CD4-positive, alpha-beta T cell treated with Interleukin-17A for 4 hours (primary cell): ENCODE results near the gene ADAM22.

Source experiments
- DNase-seq: peaks from one replicate; pipeline ENCODE4 v3.0.0-alpha.2; 2020; ENCODE audit warnings: mixed read lengths

ADAM22 gene

DNA sequence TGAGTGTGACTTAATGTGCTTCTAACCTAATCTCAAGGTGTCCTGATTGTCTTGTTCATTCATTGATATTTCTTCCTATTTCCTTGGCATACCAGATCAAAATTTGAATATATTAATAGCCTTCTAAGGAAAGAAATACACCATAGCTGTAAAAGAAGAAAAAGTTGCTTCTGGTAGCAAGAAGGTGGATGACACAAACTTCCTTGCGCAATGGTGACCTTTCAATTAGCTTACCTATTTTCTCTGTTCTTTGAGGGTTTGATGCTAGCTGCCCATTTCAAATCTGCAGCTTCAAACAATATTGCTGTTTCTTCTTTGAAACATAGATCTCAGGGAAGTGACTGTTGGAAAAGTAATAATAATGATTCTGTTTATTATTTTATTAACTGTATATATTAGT, 108.8 kb downstream of the ADAM22 start:
- DNase-seq: no peak

DNA sequence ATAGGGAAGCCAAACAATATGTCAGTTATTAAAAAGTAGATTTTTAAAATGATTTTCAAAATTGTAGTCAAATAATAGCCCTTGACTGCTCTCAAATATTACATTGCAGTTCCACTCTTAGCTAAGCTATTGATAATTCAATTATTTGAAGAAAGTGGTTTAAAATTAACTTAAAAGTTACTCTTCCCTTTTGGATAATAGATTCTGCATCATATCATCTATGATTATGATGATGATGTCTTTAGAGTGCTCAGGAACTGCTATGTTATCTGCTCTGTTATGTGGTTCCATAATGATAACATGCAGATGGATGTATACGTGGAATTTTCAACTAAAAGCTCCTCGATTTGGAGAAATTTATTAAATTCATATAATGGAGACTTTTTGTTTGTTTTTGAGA, 110.0 kb downstream of the ADAM22 start:
- DNase-seq: no peak

DNA sequence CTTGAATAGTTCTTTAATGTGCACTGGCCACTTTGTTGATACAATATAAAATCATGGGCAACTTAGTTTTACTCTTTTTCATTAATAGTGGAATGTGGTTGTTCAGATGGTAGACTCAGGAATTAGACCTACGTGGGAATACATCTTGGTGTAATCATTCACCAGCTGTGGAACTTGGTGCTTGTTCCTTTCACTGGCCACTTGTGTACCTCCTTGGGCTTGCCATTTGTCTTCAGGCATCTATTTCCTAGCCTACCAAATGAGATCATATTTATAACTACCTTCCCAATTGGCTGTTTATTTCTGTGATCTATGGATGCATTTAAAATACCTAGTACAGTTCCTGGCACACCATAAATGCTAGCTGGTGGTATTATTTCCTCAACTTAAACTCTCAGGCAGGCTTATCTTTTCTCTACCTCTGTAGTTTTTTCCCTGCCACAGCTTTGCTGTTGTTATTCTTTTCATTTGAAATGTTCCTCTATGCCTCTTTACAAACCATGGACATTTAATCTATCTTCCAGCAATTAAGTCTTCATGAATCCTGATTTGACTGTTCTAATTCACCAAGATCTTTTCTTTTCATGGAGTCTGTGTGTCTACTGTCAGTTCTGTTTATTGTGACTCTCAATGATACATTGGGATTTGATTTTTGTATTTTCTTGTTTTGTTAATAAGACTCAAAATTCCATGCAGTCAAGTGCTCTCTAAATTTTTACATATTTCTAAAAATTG, 113.0 kb downstream of the ADAM22 start:
- no peak for DNase-seq

DNA sequence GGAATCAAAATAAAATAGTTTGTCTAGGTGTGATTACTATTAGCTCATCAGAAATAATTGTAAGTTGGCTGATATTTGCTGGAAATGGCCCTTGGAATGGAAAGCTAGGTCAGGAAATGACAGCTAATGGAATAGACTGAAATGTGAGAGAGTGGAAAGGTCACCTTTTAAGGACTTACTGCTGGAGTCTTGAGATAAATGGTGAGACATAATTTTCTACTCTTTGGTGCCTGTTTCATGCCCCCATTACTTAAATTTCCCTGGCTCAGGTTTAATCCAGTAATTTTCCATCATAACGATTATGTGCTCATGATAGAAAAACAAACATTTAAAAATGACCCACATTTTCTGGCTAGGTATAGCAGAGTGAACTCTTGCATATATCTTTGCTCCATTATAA, 123.6 kb downstream of the ADAM22 start:
- no peak for DNase-seq

DNA sequence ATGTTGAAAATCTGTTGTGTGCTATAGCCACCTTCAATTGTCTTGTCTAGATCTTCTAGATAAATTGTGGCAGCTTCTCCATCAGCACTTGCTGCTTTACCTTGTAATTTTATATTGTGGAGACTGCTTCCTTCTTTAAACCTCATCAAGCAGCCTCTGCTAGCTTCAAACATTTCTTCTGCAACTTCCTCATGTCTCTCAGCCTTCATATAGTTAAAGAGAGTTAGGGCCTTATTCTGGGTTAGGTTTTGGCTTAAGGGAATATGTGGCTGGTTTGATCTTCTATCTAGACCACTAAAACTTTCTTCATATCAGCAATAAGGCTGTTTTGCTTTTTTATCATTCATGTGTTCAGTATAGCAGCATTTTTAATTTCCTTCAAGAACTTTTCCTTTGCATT, 128.2 kb downstream of the ADAM22 start:
- no peak for DNase-seq

DNA sequence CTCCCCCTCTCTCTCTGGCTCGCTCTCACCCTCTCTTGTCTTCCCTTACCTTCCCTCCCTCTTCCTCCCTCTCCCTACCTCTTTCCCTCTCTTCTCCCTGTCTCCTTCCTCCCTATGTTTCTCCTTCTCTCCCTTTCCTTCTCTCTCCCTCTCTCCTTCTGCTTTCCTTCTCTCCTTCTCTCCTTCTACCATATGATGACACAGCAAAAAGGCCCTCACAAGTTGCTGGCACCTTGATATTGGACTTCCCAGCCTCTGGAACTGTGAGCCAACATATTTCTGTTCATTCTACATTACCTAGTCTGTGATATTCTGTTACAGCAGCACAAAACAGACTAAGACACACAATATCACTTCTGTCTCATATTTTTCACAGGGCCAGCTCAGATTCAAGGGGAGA, 135.0 kb downstream of the ADAM22 start:
- DNase-seq: no peak

DNA sequence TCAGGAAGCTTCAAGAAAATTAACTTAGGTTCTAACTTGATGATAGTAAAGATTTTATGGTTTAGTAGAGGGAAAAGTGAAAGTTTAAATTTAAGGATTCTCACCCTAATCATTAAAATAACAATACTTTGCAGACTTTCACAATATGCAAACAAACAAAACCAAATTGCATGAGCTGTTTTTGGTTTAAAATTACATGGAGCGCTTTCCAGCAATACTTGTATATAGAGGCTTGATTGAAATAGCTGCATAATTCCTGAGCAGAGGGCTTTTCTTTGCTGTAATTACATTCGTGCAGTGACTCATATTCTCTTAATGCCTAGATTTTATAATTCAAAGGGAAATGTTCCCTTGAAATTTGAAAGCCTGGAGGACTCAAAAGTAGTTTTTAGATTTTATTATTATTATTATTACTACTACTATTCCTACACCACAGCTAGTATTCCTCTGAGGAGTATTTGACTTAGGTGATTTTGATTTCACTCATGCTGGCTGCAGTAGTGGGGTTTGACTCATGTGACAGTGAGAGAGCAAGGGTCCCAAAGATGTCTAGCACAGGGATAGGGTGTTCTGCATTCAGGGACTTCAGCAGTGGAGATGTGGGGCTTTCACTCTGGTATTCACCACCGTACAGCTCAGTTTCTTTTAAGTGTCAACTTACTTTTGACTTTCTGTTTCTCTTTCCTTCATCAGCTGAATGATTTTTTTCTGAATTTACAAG, 138.1 kb downstream of the ADAM22 start:
- DNase-seq: no peak

DNA sequence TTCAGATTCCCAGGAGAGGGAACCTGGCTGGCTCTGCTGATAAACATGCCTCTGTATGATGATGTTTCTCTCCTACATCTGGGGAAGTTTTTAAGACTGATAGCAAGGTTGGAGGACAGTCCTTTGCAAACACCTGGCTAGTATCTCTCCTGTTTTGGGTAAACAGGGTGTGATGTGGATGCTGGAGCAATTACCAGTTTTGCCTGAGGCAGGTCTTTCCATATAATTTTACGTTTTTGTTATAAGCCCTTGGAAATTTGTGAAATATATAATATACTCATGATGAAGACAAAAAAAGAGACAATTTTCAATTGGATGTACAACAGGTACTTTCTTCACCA, 138.6 kb downstream of the ADAM22 start:
- DNase-seq: no peak

DNA sequence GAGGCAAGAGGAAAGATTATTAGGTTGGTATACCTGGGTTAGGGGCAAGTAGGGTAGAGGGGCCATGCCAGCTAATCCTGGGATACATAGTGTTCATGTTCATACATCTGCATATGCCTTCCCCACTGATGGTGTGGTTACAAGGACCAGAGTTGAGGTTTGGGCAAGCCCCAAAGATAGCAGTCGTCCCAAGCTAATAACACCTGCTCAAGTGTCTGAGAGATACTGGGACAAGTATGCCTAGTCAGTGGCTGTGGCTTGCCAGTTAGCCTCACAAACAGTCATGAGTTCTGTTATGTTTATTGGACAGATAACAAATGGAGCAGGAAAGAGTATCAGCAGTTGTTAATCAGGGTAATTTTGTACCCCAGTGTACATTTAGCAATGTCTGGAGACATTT, 139.6 kb downstream of the ADAM22 start:
- no peak for DNase-seq

DNA sequence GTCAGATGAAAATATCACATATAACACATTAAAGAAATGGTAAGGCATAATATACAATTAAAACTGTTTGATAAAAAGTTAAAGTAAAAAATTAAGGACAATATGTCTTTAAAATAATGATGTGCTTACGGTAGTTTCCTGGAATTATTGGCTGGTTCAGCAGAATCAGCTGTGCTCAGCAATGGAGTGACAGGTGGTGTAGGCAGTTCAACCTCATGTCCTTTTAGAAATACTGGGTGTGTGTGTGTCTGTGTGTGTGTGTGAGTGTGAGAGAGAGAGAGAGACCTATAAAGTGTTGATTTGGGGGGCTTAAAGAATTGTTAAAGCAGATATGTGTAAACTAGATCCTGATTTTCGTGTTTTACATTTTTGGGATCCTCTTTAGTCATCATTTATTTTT, 141.2 kb downstream of the ADAM22 start:
- DNase-seq: no peak

DNA sequence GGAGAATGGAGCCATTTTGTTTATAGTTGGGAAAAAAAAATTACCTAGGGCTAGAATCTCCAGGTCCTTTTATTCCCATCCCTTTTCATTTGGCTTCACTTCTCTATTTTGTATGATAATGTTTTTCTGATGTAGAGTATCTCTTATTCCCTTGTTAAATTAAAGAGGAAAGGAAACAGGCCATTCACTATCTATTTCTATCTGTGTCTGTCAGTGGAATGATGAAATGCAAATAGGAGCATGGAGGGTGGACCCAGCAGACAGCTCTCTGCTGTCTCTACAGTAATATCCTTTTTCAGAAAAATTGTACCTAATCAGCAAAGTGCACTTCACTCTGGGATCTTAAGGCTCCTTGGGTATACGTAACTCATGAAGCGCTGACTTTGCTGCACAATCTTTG, 149.8 kb downstream of the ADAM22 start:
- DNase-seq: no peak

DNA sequence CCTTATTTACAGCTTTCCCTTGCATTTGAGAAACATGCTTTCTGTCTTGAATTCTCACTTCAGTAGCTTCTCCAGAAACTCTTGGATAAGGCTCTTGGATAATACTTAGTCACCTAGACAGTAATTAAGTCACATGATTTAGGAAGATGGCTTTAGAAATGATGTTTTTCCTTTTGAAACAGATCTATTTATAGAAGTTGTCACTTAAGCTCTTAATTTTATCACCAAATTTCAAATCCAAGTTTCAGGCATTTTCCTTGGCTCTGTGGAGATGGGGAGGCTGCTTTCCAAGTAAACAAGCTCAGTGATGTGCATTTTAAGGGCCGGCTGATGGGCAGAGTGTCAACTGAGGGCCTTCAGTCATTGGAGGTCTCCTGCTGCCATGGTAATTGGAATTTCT, 155.5 kb downstream of the ADAM22 start:
- DNase-seq: no peak

DNA sequence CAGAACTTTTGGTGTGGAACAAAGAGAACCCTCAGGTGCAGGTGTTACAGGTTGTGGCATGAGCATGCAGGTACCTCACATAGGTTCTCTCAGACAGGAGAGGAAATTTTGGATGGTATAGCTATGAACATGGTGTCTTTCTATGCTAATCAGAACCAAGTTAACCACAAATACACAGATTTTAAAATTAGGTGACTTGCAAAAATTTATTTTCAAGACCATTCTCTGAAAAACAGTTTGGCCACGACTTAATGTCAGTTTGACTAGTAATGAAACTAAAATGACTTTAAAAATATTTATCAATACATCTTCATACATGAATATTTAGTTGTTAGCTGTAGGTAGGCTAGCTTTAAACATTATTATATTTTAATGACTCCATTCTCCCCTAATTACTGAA, 156.2 kb downstream of the ADAM22 start:
- no peak for DNase-seq

DNA sequence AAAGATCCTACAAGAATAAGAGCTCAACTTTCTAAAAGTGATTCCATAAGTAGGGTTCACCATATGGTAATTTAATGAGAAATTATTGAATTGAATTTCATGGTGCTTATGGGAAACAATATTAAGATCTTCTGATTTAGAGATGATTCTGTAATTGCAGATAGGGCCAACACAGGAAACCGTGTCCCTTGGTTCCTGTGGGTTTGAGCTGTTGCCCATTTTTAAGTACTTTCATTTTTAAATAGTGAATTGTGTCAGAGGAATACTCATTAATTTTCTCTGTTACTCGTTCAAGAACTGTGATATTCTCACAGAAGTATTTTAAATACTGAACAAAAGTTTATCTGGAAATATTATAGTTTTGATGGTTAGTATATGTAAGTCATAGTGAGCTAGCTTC, 156.6 kb downstream of the ADAM22 start:
- no peak for DNase-seq

DNA sequence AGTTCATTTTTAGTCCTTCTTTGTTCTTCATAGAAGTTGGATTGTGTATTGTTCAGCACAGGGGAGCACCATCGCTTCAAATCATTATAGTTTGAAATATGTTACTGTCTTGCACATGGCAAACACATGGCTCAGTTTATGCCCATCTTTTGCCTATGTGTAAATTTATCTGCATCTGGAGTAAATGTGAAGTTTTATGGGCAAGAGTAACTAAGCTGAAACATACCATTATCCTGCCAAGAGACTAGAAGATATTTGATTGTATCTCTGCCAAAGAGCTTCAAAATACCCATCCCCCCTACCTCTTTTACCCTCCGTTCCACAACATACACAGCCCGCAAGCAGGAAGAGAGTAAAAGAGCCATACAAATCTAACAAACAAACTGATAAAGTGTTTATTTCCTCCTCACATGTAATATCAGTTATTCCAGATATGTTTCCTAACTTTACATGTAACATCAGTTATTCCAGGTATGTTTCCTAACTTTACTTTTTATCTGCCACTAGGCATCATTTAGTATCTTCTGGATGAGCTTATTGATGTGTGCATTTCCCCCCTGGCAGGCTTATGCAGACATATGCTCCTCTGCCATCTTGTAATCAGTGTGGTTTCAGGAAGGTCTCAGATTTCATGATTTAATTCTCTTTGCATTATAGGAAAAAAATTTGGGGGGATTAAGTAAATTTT, 158.1 kb downstream of the ADAM22 start:
- no peak for DNase-seq

DNA sequence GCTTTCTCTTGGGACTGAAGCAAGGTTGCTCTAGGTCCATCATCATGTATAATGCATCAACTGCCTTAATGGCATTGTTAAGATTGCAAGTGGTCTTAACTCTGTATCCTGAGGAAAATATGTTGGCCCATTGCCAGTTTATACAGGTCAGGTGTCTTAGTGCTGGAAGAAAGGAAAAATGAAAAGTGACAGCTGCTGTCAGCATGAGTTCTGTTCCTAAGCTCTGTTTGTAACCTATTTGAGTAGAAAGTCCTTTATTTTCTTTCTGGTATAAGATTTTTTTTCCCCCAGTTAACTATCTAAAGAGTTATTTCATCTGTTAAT, 158.6 kb downstream of the ADAM22 start:
- DNase-seq: no peak

DNA sequence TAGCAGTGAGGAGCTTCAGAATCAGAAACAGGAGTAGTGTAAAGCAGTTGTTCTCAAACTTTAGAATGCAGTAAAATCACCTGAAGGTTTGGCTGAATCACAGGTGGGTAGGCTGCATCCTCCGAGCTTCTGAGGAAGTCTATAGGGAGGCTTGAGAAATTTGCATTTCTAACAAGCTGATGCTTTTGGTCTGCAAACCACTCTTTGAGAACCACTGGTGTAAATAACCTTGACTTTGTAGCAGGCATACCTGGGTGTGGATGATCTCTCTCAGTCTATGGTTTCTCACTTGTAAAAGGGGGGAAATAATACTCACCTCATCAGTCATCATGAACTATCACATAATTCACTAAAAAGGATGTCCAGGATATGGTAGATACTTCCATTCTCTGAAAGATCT, 167.7 kb downstream of the ADAM22 start:
- no peak for DNase-seq

DNA sequence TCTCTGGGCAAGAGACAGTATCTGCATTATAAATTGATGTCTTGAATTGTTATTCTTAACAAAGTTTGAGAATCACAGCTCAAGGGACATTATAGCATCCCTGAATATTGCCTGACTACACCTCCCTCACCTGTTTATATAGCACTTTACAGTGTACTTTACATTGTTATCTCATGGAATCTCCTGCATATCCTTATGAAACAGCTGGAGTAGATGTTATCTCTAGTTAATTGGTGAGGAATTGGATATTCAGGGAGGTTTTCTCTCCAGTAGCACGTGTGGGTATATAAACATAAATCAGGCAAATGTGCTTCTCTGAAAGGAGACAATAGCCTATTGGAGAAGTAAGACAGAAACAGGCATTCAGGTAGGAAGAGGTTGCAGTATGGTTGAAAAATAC, 168.6 kb downstream of the ADAM22 start:
- no peak for DNase-seq

DNA sequence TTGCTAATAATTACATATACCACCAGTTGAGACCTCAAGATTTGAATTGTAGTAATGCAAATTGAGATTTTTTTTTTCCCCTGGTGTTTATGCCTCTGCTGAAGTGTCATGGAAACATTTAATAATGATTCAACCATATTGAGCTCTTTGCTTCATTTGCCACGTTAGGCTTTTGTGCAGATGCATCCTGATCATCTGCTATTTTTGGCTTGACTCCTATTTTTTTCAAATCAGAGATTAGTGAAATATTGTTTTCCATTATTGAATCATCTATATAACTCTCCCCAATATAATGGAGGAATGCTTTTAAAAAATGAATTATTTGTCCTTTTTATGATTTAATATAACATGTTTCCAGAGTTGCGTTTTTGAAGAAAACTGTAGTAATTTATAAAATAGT, 170.7 kb downstream of the ADAM22 start:
- DNase-seq: no peak

DNA sequence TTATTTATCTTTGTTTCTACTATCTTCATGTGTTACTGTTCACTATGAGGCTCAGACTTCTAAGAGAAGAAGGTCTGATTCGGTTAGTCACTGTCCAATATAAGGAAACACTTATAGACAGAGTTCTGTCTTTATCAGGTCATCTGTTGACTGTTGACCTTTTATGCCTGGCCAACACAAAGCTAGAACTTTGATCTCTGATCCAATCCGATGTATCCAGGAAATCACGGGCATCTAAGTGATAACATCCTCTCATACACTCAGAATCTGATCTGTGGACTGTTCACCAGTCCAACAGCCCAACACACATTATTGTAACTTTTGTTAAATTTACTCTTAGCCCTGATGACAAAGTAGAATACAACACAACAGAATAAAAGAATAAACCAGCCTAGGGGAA, 171.2 kb downstream of the ADAM22 start:
- DNase-seq: no peak

DNA sequence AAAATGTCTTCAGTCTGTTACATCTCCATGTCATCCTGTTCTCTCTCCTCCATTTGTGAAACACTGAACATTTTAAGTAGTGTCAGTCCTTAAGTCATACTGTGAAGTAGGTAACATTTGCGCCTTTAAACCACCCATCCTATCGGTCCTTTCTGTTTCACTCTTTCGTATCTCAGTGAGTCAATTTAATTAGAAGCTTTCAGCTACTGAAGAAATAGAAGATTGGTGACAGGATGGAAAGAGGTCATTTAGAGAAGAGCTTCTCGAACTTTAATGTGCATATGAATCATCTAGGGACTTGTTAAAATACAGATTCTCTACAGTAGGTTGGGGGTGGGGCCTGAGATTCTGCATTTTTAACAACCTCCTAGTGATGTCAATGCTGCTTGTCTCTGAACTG, 172.4 kb downstream of the ADAM22 start:
- DNase-seq: no peak

DNA sequence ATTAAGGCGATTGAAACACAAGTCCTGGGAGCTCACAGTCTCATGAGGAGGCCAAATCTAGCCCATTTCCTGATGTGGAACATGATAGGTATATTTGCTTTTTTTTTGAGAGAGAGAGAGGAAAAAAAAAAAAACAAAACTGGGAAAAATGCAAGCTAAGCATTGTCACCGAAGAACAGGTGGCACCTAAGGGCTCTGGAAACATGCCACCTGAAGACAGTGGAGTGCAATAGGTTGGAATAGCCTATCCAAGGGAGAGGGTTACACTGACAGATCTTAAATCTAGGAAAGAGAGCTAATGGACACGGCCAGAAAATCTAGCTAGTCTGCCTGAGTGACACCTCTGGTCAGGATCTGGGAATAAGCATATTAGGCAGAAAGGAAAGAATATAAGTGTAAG, 175.6 kb downstream of the ADAM22 start:
- DNase-seq: no peak

DNA sequence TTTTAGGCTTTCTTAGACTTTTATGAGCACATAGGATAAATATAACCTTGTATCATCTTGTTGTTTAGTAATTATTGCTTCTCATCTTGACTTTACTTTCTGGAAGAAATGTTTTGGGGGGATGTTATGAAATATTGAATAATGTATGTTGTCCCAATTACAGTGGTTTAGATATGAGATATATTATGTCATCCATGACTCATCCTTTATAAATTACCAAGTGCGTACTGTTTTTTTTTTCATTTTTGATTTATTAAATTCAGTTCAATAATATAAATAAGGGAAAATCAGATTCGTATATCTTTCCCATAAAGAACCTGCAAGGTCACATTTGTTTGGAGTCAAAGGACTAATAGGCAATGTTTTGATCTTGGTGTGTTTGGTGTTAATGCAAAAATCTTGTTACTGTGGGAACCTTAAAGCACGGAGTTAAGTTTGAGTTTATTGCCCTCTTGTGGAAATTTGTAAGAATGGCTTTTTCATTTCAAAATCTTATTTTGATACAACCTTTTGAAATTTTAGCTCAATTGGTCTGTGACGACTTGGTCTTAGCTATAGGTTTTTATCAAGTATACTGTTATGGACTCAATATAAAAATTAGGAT, 177.2 kb downstream of the ADAM22 start:
- no peak for DNase-seq

DNA sequence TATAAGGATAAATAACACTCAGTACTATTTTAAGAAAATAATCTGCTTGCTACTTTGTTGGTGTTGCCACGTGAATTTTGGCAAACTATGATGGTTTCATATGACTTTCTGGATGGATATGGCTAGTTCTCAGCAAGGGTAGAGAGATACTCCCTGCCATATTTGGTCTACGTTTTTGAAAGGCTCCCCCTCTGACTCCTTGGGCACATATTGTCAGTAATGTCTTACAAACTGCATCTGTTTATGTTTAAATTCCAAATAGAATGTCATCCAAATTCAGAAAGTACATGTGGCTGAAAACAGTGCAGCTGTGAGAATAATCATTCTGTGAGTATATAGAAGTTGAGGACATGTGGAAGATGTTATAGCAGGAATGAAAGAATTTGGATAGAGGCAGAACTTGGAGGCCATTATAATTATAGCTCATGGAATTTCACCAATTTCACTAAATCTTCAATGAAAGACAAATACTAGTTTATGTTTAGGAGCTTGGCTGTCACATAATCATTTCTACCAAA, 178.0 kb downstream of the ADAM22 start:
- no peak for DNase-seq
